Keratinocyte (primary cell): ENCODE data around the gene MXD3.

Experiments
- EZH2 ChIP-seq: IDR thresholded peaks from one replicate; pipeline ENCODE4 v1.6.1; 2012; ENCODE audit warnings: inconsistent platforms, mild to moderate bottlenecking, low read length, moderate library complexity
- TF ChIP-seq, protein P1 (sequence below), 3 experiments: IDR thresholded peaks in 1 of 3; conservative IDR thresholded peaks in 1 of 3; optimal IDR thresholded peaks in 1 of 3; 2 replicates in 2 of 3; 3 replicates in 1 of 3; pipeline versions ENCODE3 to v1.5.1; 2011; ENCODE audit warnings: low read length in 3 of 3, mild to moderate bottlenecking in 3 of 3, moderate library complexity in 2 of 3, control low read depth in 1 of 3, inconsistent platforms in 1 of 3; ENCODE audit not compliant: insufficient read depth in 2 of 3; ENCODE audit errors: extremely low read depth in 1 of 3

DNA sequence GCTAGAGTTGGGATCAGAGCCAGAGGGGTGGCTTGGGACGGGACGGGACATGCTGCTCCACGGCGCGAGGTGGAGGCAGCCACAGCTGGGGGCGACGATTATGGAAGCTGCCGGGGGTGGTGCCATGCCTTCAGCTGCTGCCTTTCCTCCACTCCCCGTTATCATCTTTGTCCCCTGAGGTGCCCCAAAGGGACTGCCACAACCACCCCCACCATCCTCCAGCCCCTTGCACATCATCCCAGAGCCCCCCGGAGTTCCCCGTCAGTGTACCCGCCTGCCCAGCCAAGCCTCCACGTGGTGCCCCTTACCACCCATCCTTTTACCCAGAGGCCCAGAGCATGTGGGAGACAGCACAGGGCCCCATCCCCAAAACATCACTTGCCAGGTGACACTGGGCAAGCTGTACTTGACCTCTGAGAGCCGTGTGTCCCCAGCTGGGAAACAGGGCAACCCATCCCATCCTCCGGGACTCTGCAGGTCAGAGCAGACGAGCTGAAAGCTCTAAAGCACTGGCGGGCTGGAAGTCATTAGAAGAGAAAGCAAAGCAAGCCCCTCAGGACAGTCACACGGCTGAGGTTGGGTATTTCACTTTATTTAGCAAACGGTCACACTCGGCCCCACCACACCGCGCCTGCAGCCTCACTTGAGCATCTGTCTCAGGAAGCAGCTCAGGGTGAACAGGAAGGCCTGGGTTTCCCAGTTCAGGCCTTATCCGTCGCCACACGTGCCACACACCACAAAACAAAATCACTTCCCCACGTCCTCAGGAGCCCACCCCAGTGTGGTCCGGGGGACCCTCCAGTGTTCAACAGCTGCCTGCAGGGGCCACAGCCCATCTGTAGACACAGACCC, 19.5 kb upstream of the MXD3 start:
- TF ChIP-seq, protein P1, sequence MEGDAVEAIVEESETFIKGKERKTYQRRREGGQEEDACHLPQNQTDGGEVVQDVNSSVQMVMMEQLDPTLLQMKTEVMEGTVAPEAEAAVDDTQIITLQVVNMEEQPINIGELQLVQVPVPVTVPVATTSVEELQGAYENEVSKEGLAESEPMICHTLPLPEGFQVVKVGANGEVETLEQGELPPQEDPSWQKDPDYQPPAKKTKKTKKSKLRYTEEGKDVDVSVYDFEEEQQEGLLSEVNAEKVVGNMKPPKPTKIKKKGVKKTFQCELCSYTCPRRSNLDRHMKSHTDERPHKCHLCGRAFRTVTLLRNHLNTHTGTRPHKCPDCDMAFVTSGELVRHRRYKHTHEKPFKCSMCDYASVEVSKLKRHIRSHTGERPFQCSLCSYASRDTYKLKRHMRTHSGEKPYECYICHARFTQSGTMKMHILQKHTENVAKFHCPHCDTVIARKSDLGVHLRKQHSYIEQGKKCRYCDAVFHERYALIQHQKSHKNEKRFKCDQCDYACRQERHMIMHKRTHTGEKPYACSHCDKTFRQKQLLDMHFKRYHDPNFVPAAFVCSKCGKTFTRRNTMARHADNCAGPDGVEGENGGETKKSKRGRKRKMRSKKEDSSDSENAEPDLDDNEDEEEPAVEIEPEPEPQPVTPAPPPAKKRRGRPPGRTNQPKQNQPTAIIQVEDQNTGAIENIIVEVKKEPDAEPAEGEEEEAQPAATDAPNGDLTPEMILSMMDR (optimal IDR thresholded peaks at IDR 0.05 in 1 of 3, IDR thresholded peaks at IDR 0.05 in 1 of 3, conservative IDR thresholded peaks at IDR 0.05 in 1 of 3; ENCODE audit: extremely low read depth in 1 of 3, insufficient read depth in 2 of 3, low read length in 3 of 3) = no peak
- no peak for TF ChIP-seq EZH2
